ENCODE data around the gene WWC1.
"Not testable (repeated sequence)": the region's sequence is repeated elsewhere in the genome, so short reads cannot be mapped to it uniquely, and the experiment has no call there.

Gene WWC1

GRCh38 chr5:168415971-168416370 is 124.5 kb downstream of the WWC1 start:
- DNase-seq = no peak

- no peak for DNase-seq
These were observed 126.4 kb downstream of the WWC1 start for GRCh38 chr5:168417731-168418429.

GRCh38 chr5:168420461-168420860 is 129.0 kb downstream of the WWC1 start:
- no peak for DNase-seq

GRCh38 chr5:168422431-168422830 is 131.0 kb downstream of the WWC1 start:
- DNase-seq = no peak

- DNase-seq = no peak
These were observed 132.0 kb downstream of the WWC1 start for GRCh38 chr5:168423478-168423877.

GRCh38 chr5:168423971-168424370 is 132.5 kb downstream of the WWC1 start:
- no peak for DNase-seq

- DNase-seq = no peak
These were observed 133.3 kb downstream of the WWC1 start for GRCh38 chr5:168424594-168425323.

- DNase-seq = no peak
These were observed 134.8 kb downstream of the WWC1 start for GRCh38 chr5:168426007-168426863.

- no peak for DNase-seq
These were observed 135.4 kb downstream of the WWC1 start for GRCh38 chr5:168426864-168427172.

GRCh38 chr5:168427224-168427623 is 135.8 kb downstream of the WWC1 start:
- no peak for DNase-seq

- DNase-seq = no peak
These were observed 137.1 kb downstream of the WWC1 start for GRCh38 chr5:168428552-168428951.

GRCh38 chr5:168430296-168430695 is 138.9 kb downstream of the WWC1 start:
- DNase-seq = no peak

GRCh38 chr5:168432903-168433302 is 141.5 kb downstream of the WWC1 start:
- no peak for DNase-seq

- no peak for DNase-seq
These were observed 142.6 kb downstream of the WWC1 start for GRCh38 chr5:168434001-168434400.

- DNase-seq = no peak
These were observed 143.4 kb downstream of the WWC1 start for GRCh38 chr5:168434746-168435321.

- DNase-seq = not testable (repeated sequence)
These were observed 143.9 kb downstream of the WWC1 start for GRCh38 chr5:168435340-168435739.

- no peak for DNase-seq
These were observed 146.9 kb downstream of the WWC1 start for GRCh38 chr5:168438349-168438748.

GRCh38 chr5:168443533-168443932 is 152.1 kb downstream of the WWC1 start:
- no peak for DNase-seq

- no peak for DNase-seq
These were observed 152.7 kb downstream of the WWC1 start for GRCh38 chr5:168443950-168444700.

- DNase-seq = no peak
These were observed 155.7 kb downstream of the WWC1 start for GRCh38 chr5:168446983-168447619.

- DNase-seq = no peak
These were observed 156.4 kb downstream of the WWC1 start for GRCh38 chr5:168447808-168448207.

- no peak for DNase-seq
These were observed 157.7 kb downstream of the WWC1 start for GRCh38 chr5:168449166-168449565.
